Measurements from ENCODE around the gene AQP12B.

GRCh38 chr2:240651185-240651584 lies 31.5 kb downstream of the AQP12B start:
- TF ChIP-seq POLR2A (IDR thresholded peaks at IDR 0.05; ENCODE audit: low read depth, low read length): no peak
- TF ChIP-seq POLR2AphosphoS5 (IDR thresholded peaks at IDR 0.05; ENCODE audit: low read depth, low read length): no peak
- no peak for TF ChIP-seq TAF1 (IDR thresholded peaks at IDR 0.05; ENCODE audit: low read depth, low read length)

All from GM12891 (cell line).